CD4-positive, alpha-beta T cell treated with Interleukin-17A for 4 hours (primary cell): ENCODE data around the gene AP3M1.
A peak's percentile ranks its signal among the peaks of the same experiment; 100 is the strongest.
"Not testable (repeated sequence)": the region's sequence is repeated elsewhere in the genome, so short reads cannot be mapped to it uniquely, and the experiment has no call there.

Experiments used
- DNase-seq: peaks from one replicate; pipeline ENCODE4 v3.0.0-alpha.2; 2020; ENCODE audit warnings: mixed read lengths

The AP3M1 gene

GRCh38 chr10:74160013-74160412 lies 9.4 kb upstream of the AP3M1 start:
- no peak for DNase-seq

GRCh38 chr10:74156919-74157289 lies 6.3 kb upstream of the AP3M1 start:
- no peak for DNase-seq

- no peak for DNase-seq
Observed at GRCh38 chr10:74153676-74154075, 3.0 kb upstream of the AP3M1 start.

GRCh38 chr10:74153123-74153522 lies 2.5 kb upstream of the AP3M1 start:
- DNase-seq, result no peak

- no peak for DNase-seq
Observed at GRCh38 chr10:74151879-74152722, 1.5 kb upstream of the AP3M1 start.

GRCh38 chr10:74150990-74151878 lies 606 bp upstream of the AP3M1 start, which contains the start of gene ADK:
ADK (plus strand) TSS chr10:74151221; CDS start chr10:74151279, 58 bp downstream.
- peak; percentile 100 for DNase-seq

- not testable (repeated sequence) for DNase-seq
Observed at GRCh38 chr10:74146980-74147379, 3.6 kb downstream of the AP3M1 start.

- DNase-seq, result no peak
Observed at GRCh38 chr10:74145133-74145532, 5.5 kb downstream of the AP3M1 start.

GRCh38 chr10:74140553-74140952 lies 10.1 kb downstream of the AP3M1 start:
- no peak for DNase-seq

- DNase-seq, result no peak
Observed at GRCh38 chr10:74139981-74140380, 10.6 kb downstream of the AP3M1 start.

GRCh38 chr10:74138596-74138995 lies 12.0 kb downstream of the AP3M1 start:
- not testable (repeated sequence) for DNase-seq

- no peak for DNase-seq
Observed at GRCh38 chr10:74137992-74138391, 12.6 kb downstream of the AP3M1 start.

GRCh38 chr10:74135452-74135851 lies 15.2 kb downstream of the AP3M1 start:
- DNase-seq, result no peak

- DNase-seq, result no peak
Observed at GRCh38 chr10:74133923-74134820, 16.5 kb downstream of the AP3M1 start.

- DNase-seq, result no peak
Observed at GRCh38 chr10:74123081-74123480, 27.5 kb downstream of the AP3M1 start.

GRCh38 chr10:74122060-74122459 lies 28.6 kb downstream of the AP3M1 start:
- no peak for DNase-seq

GRCh38 chr10:74121368-74121767 lies 29.3 kb downstream of the AP3M1 start:
- DNase-seq, result no peak

- no peak for DNase-seq
Observed at GRCh38 chr10:74120911-74121310, 29.7 kb downstream of the AP3M1 start.

GRCh38 chr10:74118804-74119203 lies 31.8 kb downstream of the AP3M1 start:
- no peak for DNase-seq

- DNase-seq, result no peak
Observed at GRCh38 chr10:74117738-74118137, 32.9 kb downstream of the AP3M1 start.

- DNase-seq, result no peak
Observed at GRCh38 chr10:74114041-74114448, 36.6 kb downstream of the AP3M1 start.

GRCh38 chr10:74113546-74113945 lies 37.1 kb downstream of the AP3M1 start:
- DNase-seq, result no peak

GRCh38 chr10:74111799-74112198 lies 38.8 kb downstream of the AP3M1 start:
- DNase-seq, result no peak
